Activated CD8-positive, alpha-beta memory T cell treated with anti-CD3 and anti-CD28 coated beads for 48 hours (primary cell): ENCODE data around the gene DRD1.

Experiments
- DNase-seq, 3 experiments: peaks; one replicate each; pipeline ENCODE4 v3.0.0-alpha.2; 2020; ENCODE audit warnings: low read depth in 2 of 3, low spot score in 2 of 3

Gene DRD1

DNA sequence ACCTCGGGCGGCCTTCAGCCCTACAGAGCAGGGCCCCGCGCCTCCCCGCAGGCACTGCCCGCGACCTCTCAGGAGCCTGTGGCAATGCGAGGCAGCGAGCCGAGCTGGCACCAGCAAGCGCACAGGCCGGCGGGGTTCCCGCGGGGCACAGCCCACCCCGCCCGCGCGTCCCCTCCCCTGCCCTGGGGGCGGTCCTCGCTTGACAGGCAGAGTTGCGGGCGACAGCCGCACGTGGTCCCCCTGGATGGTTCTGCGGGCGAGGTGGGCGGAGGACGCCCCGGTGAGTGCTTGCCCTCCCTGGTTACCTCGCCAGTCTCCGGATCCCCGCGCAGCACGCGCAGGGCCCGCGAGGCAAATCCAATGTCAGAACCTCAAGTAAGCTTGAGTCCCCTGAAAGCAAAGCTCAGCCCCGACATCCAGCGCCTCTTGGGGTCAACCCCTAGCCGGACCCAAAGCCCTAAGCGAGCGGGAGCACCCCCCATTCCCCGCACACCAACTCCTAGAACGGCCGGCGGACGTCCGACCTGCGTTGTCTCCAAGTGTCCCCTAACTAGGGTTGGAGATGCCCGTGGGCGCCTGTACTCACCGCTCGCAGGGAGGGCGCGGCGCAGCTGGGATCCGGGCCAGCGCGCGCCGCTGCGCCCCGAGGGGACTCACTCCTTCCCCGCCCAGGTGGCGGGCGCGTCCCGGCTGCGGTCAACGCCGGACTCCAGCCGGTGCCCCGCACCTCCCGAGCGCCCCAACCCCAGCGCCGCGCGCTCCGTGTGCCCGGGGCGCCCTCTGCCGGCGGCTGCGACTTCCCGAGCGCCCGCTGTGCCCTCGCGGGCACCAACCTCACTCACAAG, at the start of gene DRD1:
TSS of gene DRD1 (minus strand) at position 123 of the 845 bp plus-strand sequence. CDS start 1,083 bp downstream, outside the sequence.
- DNase-seq: peak in 2 of 3 experiments; percentile 38 to 39

DNA sequence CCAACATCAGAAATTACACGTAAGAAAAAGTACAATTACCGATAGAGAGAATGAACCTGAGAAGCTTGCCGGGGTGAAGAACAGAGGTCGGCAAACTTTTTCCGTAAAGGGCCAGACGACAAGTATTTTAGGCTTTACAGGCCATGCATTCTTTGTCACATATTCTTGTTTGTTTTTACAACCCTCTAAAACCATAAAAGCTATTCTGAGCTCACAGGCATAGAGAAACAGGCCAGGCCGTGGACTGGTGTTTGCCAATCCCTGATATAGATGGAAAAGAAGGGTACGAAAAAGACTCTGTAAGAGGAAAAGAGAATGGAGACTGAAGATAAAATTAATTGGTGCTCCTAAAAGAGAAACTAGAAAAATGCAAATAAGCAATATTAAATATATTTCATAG, 49.7 kb upstream of the DRD1 start:
- no peak for DNase-seq

GRCh38 chr5:175493260-175493659, 49.3 kb upstream of the DRD1 start:
- DNase-seq: no peak

GRCh38 chr5:175491223-175491622, 47.2 kb upstream of the DRD1 start:
- DNase-seq: no peak

DNA sequence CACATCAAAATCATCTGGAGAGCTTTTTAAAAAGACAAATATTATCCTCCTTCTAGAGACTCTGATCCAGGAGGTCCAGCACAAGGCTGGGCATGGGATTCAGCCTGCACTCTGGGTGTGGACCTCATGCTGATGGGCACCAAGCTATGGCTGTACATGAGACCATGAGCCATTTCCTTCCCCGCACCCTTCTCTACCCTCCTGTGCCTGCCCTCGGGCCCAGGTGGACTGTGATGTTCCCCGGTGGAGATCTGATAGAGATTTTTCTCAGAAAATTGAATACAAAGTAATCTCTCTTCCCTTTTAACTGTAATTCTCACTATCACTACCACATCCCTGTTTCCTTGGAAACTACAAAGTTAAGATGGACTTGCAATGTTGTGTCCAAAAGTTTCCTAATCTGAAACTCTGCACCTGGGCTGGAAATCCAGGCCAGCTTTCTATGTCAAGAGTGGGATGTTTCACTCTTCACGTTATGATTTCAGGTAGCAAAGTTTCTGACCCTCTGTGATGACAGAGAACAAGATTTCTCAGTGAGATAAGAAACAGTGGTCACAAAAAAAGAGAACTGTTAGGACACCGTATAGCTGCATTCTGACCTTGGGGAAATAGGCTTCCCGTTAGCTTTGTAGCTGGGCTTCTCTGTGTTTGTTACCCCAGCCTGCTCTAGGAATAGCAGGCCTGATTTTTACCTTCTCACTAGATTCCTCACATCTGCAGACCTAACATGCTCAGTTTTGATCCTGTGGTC, 45.9 kb upstream of the DRD1 start:
- no peak for DNase-seq

GRCh38 chr5:175487514-175488222, 43.7 kb upstream of the DRD1 start:
- no peak for DNase-seq

DNA sequence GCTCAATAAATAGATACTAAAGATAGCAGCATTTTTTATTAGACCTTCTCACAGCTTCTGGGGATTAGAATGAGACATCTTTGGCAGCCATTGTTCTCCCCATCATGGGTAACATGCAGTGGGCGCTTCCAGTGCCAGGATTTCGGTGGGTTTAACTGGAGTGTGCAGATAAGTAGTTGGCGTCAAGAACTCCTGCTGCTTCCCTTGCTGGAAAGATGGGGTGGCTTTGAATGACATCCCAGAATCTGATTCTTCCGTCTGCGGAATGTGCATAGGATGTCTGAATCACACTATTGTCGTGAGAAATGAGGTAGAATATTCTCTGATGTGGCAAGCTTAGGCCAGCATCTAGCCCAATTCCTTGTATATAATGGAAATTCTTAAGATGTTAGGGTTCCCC, 41.6 kb upstream of the DRD1 start:
- no peak for DNase-seq

DNA sequence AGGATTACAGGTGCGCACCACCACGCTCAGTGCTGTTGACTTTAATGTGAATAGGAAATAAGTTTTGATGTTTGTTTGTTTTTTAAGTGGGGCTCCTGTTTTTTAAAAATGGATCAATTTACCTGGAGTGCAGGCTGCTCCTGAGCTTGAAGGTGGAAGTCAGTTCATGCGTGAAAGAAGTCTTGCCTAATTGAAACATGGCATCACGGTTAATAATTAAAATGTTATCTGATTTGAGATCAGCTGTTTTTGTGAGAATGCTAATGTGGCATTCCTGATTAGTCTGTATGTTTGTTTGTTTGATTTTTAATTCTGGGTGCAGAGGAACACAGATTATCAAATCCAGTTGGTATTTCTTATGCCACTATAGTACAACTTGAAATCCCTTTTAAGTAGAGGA, 40.8 kb upstream of the DRD1 start:
- no peak for DNase-seq

DNA sequence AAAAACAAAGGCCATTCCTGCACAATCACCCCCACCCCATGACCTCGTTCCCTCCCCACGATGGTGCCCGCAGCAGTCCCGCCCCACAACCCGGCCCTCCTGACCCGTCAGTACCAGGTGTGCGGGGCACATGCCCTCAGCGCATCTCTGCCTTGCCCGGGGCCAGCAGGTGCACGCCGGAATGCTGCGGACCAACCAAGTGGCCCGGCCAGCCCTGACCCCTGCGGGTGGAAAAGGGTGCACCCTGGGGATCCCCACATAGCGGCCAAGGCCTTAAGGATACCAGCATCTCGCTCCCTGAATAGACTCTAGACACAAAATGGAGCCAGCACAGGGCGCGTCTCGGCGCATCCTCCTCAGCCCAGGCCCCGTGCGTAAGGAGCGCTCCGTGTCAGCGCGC, 40.3 kb upstream of the DRD1 start:
- DNase-seq: no peak

GRCh38 chr5:175483337-175483736, 39.4 kb upstream of the DRD1 start:
- DNase-seq: no peak

DNA sequence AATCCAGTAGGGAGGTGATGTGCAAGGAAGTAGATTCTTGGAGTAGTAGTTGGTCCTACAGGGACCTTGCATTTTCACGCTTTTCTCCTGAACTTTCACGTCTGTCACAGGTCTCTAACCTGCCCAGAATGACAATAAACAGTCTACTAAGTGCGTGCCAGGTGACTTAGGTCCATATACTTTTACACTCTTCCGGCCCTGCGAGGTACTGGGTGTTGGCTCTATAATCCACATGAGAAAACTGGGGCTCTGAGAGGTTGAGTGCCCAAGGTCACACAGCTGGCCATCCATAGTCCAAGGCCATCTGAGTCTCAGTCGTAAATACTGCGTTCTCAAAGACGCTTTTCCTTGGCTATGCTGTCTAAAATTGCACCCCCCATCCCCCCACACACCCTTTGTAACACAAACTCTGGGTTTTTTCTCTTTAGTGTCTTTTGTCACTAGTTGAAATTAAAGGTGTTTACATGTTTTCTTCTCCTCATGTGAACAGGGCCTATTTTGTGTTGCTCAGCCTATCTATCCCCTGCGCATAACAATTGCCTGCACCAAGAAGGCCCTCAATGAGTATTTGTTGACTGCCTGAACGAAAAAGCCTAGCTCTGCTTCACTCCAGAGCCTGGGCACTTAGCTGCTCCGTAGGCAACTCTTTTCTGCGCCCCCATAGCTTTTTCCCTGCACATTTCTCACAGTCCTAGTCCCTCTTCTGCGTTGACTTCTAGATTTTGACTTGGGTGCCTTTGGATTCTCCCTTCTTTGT, 35.3 kb upstream of the DRD1 start:
- no peak for DNase-seq

DNA sequence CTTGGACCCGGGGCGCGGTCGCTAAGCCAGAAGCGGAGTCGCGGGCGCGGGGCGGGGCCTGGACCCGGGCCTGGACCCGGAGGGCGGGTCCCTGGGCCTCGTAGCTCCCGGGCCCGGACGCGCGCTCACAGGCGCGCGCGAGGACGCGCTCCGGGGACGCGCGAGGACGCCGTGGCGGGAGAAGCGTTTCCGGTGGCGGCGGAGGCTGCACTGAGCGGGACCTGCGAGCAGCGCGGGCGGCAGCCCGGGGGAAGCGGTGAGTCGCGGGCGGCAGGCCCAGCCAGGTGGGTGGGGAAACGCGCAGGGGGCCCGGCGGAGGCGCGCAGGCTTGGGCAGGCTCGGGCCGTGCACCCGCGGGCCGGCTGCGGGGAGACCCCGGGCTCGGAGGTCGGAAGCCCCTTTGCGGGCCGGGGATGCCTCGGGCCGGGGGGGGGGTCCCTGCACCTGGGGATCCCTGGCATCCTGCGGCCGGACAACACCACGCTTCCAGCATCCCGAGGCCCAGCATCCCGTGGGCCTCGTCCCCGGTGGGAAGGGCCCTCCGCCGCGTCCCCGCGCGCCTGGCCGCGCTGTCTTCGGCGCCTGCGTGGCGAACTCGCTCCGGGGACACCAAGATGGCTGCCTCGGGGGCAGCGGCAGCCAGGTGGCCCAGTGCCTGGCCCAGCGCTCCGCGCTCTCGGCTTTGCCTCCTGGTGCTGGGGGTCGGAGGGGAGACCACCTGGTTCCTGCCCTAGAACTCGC, 34.6 kb upstream of the DRD1 start, which contains the start of gene SFXN1:
TSS of gene SFXN1 (plus strand) at position 177 of the 741 bp plus-strand sequence. CDS start 13,544 bp downstream, outside the sequence.
- peak; percentile 71 to 75 (median 74) for DNase-seq

GRCh38 chr5:175478008-175478383, 34.0 kb upstream of the DRD1 start:
- no peak for DNase-seq

- no peak for DNase-seq
These were observed 33.5 kb upstream of the DRD1 start for GRCh38 chr5:175477440-175477839.

- no peak for DNase-seq
These were observed 31.3 kb upstream of the DRD1 start for GRCh38 chr5:175475248-175475647.

DNA sequence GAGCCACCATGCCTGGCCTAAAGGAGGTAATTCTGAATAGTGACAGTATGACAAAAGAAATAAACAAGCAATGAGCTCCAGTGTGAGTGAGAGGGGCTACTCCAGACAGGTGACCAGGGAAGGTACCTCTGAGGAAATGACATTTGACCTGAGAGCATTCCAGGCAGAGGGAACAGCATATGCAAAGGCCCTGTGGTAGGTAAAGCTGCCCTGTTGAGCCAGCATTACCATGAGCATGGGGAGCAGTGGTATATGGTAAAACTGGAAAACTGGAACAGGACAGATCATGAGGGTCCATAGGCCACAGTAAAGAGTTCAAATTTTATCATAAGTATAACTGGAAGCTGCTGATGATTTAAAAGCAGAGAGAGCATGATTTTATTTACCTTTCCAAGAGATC, 28.4 kb upstream of the DRD1 start:
- no peak for DNase-seq

GRCh38 chr5:175471628-175472027, 27.6 kb upstream of the DRD1 start:
- DNase-seq: peak in 2 of 3 experiments; percentile 17 to 28

DNA sequence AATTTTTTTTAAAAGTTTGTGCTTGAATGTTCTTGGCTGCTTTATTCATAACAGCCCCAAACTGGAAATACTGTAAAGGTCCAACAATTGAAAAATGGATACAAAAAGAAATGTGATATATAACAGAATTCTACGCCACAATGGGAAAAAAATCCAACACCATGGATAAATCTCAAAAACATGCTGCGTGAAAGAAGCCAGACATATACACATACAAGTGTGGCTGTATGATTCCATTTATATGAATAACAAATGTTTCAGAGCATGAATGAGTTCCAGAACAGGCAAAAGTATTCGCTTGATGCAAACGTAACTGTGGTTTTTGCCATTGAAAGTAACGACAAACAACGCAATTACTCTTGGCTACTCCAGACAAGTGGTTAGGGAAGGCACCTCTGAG, 27.2 kb upstream of the DRD1 start:
- DNase-seq: no peak

DNA sequence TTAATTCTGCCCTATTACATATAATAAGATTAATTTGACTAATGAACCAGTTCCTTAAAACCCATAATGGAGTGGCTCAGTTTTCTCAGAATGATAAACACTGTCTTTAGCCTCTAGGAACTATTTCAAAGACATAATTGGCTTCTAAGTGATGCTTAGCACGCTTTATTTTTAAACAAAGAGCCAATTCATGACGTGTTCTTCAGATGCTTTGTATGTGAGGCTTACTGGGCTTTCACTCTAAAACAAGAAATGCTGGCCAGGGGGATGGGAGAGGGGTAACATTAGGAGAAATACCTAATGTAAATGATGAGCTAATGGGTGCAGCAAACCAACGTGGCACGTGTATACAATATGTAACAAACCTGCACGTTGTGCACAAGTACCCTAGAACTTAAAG, 26.8 kb upstream of the DRD1 start:
- no peak for DNase-seq

GRCh38 chr5:175469916-175470315, 25.9 kb upstream of the DRD1 start:
- DNase-seq: no peak
